KBM-7 (cell line): Measurements from ENCODE around the gene VTI1A.

Source experiments
- DNase-seq: peaks from one replicate; pipeline ENCODE4 v3.0.0-alpha.2; 2015
- in situ Hi-C: fragments of 300-500 bp; cut with MboI; formaldehyde crosslinking; loops from 2 replicates; pipeline ENCODE4 v1.14.3; 2020; ENCODE audit warnings: low sequenced_read_pairs, low pct_unique_long_range_greater_than_20kb, mixed read lengths

Gene VTI1A

GRCh38 chr10:112783351-112784021 is 336.5 kb downstream of the VTI1A start:
- in situ Hi-C loops, result no loop called here
- no peak for DNase-seq

DNA sequence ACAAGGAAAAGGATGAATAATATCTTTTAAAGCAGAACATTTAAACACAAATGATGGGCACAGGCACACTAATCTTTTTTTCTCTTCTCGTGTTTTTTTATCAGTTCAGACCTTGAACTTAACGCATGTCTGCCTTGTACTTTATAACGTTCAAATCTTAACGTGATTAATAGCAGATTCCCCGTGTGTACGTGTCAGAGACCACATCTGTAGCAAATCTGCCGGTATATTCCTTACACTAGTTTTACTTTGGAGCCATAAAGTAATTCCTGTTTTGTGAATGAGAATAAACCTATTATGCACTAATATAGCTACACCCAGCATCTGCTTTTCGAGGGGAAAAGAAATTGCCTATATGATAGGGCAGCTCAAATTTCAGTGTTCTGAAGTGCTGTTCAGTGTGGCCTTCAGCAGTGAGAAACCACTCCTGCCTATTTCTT is 337.0 kb downstream of the VTI1A start:
- DNase-seq, result no peak
- in situ Hi-C loops, result no loop called here

DNA sequence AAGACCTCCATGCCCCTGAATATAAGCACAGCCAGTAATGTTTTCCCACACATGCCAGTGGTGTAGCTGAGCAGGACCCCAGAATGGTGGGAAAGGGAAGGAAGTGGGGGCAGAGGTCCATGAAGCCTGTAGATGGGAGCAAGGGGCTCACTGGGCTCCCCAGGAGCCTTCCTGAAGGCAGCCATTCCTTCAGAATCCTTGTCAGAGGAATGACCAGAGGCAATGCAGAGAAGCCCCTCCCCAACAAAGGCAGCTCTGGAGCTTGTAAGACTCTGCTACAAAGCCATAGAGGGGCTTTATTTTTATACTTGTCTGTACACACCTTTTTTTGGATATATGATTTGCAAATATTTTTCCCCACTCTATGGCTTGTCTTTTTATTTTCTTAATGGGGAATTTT is 338.1 kb downstream of the VTI1A start:
- in situ Hi-C loops, result no loop called here
- no peak for DNase-seq

DNA sequence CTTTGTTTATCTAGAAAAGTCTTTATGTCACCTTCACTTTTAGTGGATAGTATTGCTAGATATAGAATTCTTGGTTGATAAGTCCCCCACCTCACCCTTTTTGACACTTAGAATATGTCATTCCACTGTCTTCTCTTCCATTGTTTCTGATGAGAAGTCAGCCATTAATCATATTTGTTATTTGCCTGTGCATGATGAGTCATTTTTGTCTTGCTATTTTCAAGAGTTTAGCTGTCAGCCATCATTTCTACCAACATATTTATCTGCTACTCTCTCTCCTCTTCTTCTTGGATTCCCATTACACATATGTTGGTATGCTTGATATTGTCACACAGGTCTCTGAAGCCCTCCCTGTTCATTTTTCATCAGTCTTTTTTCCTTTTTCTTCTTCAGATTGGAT is 342.2 kb downstream of the VTI1A start:
- in situ Hi-C loops, result no loop called here

DNA sequence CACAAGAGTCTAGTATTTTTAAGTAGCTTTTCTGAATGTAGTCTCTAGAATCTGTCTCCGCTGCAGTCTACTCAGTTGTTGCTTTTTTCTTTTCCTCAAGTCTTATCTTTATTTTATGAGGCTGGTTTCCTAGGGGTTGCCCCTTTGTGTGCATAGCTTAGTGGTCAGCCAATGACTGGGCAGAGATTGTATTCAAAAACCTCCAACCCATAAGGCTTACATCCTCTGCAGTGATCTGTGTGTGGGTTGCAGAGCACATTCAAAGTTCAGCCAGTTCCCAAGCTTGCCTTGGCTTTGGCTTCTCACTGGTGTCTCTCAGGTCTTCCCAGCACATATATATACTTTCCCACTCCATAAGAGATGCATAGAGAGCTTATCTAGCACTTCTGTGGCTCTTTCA is 343.0 kb downstream of the VTI1A start:
- DNase-seq, result no peak
- in situ Hi-C loops, result no loop called here

More for the DNA sequence above, 342.2 kb downstream of the VTI1A start:
- no peak for DNase-seq

- no peak for DNase-seq
- in situ Hi-C loops, result no loop called here
These were observed 343.9 kb downstream of the VTI1A start for GRCh38 chr10:112790921-112791320.

GRCh38 chr10:112791447-112791846 is 344.4 kb downstream of the VTI1A start:
- in situ Hi-C loops, result no loop called here
- no peak for DNase-seq

DNA sequence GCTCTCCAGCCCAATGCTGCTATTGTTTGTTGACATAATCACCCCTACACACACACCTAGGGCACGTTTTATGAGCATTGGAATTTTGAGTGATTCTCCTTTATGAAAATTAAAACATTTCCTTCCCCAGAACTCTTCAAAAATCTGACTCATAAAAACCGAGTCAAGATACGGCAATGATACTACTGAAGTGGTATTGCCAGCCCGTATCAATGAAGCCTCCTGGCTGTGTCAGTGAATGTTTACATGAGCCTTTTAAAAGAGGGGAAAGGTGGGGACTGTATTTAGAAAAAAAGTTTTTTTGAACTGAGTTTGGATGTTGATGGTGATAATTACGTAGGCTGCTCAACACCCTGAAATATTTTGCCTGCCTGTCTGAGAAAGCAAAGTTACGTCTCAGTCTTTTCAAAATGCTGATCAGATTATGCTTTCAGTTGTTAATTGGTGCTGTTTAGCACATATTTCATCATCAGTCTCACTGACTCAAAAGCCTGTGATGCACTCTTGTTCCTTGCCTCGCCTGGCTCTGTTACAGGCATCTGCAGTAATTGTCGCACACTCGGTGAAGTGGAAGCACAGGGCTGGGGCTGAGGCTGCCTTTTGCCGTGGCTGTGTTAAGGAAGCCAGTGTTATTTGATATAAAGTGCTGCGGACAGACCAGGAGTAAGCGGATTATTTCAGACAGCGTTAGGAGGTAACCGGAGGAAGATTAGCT is 345.6 kb downstream of the VTI1A start:
- no peak for DNase-seq
- in situ Hi-C loops, result no loop called here

DNA sequence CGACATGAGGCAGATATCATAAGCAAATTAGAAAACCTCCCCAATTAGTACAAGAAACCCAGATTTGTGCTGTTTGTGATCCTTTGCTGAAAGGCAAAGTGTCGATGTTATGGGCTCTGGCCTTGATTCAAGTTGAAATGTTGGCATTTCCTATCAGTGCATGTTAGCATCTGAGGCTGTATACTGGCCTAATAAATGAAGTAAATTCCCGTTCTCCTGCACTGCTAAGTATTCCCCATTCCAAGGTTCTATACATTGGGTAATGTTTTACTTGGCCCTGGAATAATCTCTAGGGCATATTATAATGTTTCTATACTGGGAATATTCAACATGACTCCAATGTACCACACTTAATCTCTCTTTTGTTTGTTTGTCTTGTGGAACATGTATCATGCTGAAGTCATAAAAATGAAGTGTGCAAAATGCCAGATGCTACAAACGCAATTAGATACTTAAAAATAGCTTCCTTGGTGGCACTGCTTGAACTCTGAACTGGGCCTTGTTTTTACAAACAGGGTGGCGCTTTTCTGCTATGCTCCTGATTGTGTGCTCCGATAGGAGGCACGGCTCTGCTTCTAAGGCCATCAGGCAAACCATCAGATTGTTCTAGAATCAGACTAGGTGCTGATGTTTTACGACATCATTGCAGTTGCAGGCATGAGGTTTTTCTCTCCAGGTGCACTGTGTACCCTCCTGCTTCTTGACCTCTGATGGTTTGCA is 346.3 kb downstream of the VTI1A start:
- in situ Hi-C loops, result no loop called here
- no peak for DNase-seq

DNA sequence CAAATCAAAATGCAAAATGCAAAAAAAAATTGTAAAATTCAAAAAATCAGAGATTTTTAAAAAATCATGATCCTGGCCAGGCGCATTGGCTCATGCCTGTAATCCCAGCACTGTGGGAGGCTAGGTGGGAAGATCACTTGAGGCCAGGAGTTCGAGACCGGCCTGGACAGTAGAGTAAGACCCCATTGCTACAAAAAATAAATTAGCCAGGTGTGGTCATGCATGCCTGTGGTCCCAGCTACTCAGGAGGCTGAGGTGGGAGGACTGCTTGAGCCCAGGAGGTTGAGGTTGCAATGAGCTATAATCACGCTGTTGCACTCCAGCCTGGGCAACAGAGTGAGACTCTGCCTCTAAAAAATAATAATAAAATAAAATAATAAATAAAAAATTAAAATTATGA is 347.2 kb downstream of the VTI1A start:
- in situ Hi-C loops, result no loop called here
- no peak for DNase-seq

- in situ Hi-C loops, result no loop called here
- DNase-seq, result no peak
These were observed 348.1 kb downstream of the VTI1A start for GRCh38 chr10:112795067-112795466.

- no peak for DNase-seq
- in situ Hi-C loops, result no loop called here
These were observed 350.2 kb downstream of the VTI1A start for GRCh38 chr10:112797197-112797596.

DNA sequence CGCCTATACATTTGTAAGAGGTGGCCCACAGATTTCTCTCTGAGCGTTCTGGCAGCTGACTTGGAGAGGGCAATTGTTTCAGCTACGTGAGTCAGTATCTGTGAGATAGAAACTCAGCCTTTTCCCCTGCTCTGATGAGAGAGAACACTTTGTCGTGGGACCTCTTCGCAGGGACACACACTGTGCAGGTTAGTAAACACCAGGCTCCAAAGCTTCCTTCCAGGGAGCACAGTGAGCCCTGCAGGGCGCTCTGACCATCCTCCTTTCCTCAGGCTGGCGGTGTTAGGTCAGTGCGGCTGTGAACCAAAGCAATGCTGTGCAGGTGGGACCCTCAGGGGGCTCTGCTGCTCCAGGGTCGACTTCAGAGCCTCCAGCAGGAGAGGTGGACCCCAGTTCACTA is 350.8 kb downstream of the VTI1A start:
- in situ Hi-C loops, result no loop called here

GRCh38 chr10:112799038-112799437 is 352.0 kb downstream of the VTI1A start:
- in situ Hi-C loops, result no loop called here
- DNase-seq, result no peak

More for the DNA sequence above, 350.8 kb downstream of the VTI1A start:
- DNase-seq, result no peak

GRCh38 chr10:112799726-112800510 is 352.9 kb downstream of the VTI1A start:
- in situ Hi-C loops, result no loop called here
- DNase-seq, result no peak

GRCh38 chr10:112801004-112801403 is 354.0 kb downstream of the VTI1A start:
- in situ Hi-C loops, result no loop called here
- no peak for DNase-seq

GRCh38 chr10:112801748-112802147 is 354.7 kb downstream of the VTI1A start:
- in situ Hi-C loops, result no loop called here
- no peak for DNase-seq

- in situ Hi-C loops, result no loop called here
These were observed 355.5 kb downstream of the VTI1A start for GRCh38 chr10:112802411-112803022.

GRCh38 chr10:112803961-112804401 is 357.0 kb downstream of the VTI1A start:
- DNase-seq, result no peak
- in situ Hi-C loops, result no loop called here

More at GRCh38 chr10:112802411-112803022, 355.5 kb downstream of the VTI1A start:
- DNase-seq, result no peak
